ENCODE data around the gene NOX5.

GRCh38 chr15:69085325-69086081, 71.0 kb downstream of the NOX5 start:
- TF ChIP-seq CTCF (IDR thresholded peaks at IDR 0.05 in 2 of 3, conservative IDR thresholded peaks at IDR 0.05 in 1 of 3; ENCODE audit: control insufficient read depth in 2 of 3, extremely low read depth in 1 of 3, insufficient read depth in 1 of 3, low read depth in 3 of 3, low read length in 3 of 3) (no peak), SP1 (IDR thresholded peaks at IDR 0.05; ENCODE audit: low read depth, low read length) (no peak), FOXM1 (IDR thresholded peaks at IDR 0.05; ENCODE audit: low read depth, low read length) (no peak)
